ENCODE data around the gene ANKRD28.
"Not testable (repeated sequence)": the region's sequence is repeated elsewhere in the genome, so short reads cannot be mapped to it uniquely, and the experiment has no call there.

ANKRD28 gene

DNA sequence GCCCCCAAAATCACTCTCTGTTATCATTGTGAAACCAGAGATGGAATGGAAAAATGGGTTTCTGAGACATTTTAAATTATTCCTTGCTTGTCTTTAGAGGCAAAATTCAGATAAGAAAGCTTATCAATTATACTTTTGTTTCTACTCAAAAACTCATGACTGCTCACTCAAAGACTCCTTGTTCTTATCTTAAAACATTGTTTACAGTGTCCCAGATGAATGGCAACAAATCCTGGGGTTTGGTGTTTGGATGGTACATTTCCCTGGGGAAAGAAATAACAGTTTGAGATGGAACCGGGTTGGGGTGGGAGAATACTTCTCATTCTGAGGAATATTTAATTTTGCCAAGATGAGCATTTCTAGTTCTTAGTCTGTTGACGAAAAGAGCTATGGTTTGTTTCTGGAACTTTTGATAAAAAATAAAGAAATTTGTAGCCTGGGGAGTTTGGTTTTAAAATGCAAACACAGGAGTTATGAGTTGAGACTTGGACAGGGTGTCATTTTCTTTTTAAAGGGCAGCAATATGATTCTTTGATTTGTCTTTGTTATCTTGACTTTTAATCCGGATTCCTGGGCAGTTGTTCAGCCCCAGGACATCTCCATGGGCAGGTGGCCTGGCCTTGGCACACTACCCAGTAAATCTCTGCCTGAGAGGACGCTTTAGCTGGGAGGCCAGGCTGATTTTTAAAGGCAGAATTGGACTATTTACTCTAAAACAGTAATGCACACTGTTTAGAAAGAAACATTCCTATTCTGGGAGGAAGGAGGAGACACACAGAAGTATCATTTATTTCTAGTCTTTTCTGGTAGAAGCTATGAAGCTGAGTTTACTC, 163.8 kb downstream of the ANKRD28 start:
- no peak for FAIRE-seq

DNA sequence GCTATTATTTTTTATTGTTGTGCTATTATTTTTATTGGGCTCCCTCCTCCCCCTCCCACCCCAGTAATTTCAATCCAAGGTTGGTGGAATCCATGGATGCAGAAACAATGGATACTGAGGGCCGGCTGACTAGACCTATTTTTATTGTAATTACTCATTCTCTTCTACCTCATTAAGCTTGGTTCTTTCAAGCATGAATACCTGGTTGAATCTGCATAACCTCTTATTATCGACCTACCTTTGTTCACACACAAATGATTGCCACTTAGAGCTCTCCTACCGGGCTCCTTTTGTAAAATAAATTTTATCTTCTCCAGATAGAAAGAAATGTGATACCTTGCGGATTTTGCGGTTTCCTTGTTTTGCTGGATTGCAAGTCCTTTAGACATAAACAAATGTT, 164.6 kb downstream of the ANKRD28 start:
- peak; percentile 84 for FAIRE-seq

DNA sequence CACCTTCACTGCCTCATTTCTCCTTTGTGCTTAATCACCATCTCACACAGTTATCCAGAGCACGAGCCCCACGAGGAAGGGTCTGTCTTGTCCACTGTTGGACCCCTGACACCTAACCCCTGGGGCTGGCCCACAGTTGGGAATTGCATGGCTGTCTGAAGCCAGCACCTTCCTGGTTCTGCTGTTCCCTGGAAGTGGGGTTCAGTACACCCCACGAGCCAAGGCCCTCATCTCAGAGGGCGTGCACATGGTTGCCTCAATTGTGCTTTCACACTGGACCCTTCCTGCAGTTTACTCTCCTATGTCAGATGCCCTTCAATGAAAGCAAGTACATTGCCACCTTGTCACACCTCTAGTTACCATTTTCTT, 165.6 kb downstream of the ANKRD28 start:
- no peak for FAIRE-seq

- no peak for FAIRE-seq
These were observed 166.2 kb downstream of the ANKRD28 start for GRCh38 chr3:15631426-15632211.

GRCh38 chr3:15630646-15631350, 167.0 kb downstream of the ANKRD28 start:
- FAIRE-seq, result no peak

DNA sequence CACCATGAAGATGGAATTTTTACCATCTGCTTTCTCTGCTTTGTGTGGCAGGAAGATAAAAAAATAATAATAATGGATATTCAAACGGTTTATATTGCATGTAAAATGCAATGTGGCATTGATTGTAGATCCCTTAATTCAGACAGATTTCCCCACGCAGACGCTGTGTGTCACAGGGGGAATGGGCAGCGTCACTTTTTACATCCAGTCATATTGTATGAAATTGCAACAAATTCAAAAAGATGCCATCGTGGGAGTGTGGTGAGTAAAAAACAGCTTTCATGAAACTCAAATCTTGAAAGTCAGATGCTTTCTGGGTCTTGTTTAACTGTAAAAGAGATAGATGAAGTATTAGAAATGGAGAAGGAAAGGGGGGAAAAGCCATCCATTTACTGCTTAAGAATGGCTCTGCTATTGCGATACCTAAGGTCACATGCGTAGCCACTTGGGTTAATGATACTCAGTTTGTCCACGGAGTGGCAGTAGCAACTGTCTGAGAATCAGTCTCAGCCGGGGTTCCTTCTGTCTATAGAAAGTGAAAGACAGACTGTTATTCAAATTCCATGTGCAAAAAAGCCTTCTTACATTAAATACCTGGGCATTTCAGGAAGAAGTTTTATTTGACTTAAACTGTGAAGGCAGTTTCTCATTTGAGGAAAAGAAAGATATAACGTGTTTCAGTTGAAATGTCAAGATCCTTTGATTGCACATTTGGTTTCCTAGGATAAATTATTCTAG, 167.8 kb downstream of the ANKRD28 start:
- peak; percentile 83 for FAIRE-seq

DNA sequence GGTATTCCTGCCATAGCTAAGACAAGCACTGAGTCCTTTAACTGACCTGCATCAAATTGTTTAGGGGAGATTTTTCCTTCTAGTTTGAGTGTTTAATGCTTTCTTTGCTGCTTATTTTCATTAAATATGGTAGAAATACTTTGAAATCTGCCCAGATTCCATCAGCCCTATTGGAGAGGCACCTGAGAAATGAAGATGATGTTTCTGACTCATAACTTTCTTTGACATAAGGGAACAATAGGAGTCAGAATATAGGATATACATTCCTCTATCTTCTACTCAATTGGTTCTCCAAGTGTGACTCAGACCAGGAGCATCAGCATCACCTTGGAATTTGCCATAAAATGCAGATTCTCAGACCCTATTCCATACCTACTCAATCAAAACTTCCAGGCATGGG, 168.8 kb downstream of the ANKRD28 start:
- no peak for FAIRE-seq

DNA sequence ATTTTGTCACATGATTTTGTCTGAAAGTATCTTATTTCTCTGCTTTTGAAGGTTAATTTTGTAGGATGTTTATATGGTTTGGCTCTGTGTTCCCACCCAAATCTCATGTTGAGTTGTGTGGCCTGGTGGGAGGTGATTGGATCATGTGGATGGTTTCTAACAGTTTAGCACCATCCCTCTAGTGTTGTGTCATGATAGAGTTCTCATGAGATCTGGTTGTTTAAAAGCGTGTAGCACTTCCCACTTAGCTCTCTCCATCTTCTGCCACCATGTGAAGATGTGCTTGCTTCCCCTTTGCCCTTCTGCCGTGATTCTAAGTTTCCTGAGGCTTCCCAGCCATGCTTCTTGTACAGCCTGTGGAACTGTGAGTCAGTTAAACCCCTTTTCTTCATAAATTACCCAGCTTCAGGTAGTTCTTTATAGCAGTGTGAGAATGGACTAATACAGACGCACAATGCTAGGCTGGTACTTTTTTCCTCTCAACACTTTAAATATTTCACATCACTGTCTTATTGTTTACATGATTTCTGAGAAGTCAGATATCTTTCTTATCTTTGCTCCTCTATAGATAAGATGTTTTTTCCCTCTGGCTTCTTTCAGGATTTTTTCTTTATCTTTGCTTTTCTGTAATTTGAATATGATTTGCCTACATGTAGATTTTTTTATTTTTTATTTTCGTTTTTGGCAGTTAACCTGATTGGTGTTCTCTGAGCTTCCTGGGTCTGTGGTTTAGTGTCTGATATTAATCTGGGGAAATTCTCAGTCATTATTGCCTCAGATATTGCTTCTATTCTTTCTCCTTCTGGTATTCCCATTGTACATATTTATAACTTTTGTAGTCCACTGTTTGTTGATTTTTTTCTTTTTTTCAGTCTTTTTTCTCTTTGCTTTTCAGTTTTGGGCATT, 174.0 kb downstream of the ANKRD28 start:
- no peak for FAIRE-seq

- not testable (repeated sequence) for FAIRE-seq
These were observed 177.9 kb downstream of the ANKRD28 start for GRCh38 chr3:15619659-15620464.
